Measurements from ENCODE around the gene LMNA.

GRCh38 chr1:156065212-156065611 is 49.3 kb upstream of the LMNA start:
- TF ChIP-seq EP300 (IDR thresholded peaks at IDR 0.05) (no peak), CTCF (IDR thresholded peaks at IDR 0.05) (no peak)

All from ovary (tissue), 3 donors.